ENCODE data around the gene ARIH2.

DNA sequence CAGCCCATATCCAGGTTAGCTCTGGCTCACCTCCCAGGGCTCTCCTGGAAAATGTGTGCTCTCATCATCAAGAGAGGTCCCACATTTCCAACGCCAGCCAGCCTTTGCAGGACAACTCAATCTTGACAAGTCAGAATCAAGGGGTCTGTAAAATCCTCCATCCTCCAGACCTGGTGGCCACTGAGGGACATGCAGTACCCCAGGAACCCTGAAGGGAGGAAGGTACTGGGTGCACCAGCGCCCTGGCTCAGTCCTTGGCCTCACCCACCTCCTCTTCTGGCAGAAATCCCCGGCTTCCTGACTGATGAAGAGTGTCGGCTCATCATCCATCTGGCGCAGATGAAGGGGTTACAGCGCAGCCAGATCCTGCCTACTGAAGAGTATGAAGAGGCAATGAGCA lies 82.5 kb downstream of the ARIH2 start:
- TF ChIP-seq, protein P1, sequence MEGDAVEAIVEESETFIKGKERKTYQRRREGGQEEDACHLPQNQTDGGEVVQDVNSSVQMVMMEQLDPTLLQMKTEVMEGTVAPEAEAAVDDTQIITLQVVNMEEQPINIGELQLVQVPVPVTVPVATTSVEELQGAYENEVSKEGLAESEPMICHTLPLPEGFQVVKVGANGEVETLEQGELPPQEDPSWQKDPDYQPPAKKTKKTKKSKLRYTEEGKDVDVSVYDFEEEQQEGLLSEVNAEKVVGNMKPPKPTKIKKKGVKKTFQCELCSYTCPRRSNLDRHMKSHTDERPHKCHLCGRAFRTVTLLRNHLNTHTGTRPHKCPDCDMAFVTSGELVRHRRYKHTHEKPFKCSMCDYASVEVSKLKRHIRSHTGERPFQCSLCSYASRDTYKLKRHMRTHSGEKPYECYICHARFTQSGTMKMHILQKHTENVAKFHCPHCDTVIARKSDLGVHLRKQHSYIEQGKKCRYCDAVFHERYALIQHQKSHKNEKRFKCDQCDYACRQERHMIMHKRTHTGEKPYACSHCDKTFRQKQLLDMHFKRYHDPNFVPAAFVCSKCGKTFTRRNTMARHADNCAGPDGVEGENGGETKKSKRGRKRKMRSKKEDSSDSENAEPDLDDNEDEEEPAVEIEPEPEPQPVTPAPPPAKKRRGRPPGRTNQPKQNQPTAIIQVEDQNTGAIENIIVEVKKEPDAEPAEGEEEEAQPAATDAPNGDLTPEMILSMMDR (IDR thresholded peaks at IDR 0.05) = no peak
- TF ChIP-seq POLR2AphosphoS5 (IDR thresholded peaks at IDR 0.05; ENCODE audit: low read depth, low read length) = no peak
- TF ChIP-seq, protein P2, sequence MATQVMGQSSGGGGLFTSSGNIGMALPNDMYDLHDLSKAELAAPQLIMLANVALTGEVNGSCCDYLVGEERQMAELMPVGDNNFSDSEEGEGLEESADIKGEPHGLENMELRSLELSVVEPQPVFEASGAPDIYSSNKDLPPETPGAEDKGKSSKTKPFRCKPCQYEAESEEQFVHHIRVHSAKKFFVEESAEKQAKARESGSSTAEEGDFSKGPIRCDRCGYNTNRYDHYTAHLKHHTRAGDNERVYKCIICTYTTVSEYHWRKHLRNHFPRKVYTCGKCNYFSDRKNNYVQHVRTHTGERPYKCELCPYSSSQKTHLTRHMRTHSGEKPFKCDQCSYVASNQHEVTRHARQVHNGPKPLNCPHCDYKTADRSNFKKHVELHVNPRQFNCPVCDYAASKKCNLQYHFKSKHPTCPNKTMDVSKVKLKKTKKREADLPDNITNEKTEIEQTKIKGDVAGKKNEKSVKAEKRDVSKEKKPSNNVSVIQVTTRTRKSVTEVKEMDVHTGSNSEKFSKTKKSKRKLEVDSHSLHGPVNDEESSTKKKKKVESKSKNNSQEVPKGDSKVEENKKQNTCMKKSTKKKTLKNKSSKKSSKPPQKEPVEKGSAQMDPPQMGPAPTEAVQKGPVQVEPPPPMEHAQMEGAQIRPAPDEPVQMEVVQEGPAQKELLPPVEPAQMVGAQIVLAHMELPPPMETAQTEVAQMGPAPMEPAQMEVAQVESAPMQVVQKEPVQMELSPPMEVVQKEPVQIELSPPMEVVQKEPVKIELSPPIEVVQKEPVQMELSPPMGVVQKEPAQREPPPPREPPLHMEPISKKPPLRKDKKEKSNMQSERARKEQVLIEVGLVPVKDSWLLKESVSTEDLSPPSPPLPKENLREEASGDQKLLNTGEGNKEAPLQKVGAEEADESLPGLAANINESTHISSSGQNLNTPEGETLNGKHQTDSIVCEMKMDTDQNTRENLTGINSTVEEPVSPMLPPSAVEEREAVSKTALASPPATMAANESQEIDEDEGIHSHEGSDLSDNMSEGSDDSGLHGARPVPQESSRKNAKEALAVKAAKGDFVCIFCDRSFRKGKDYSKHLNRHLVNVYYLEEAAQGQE (IDR thresholded peaks at IDR 0.05; ENCODE audit: insufficient read depth in 1 of 2, low read depth in 2 of 2, low read length in 1 of 2) = no peak
